Tibial artery (tissue), 4 donors: ENCODE results near the gene NDUFA13.
A peak's percentile ranks its signal among the peaks of the same experiment; 100 is the strongest.

Experiments
- DNase-seq, 2 donors: peaks; one replicate each; pipeline ENCODE4 v3.0.0-alpha.2; 2019
- H3K27ac ChIP-seq, 2 donors: fragments of 200-600 bp; sonication (generic) in 1 of 2; 1 replicate in 1 of 2; 2 replicates in 1 of 2; pipeline ENCODE4 v1.5.1; 2018 to 2019; ENCODE audit warnings: mild to moderate bottlenecking in 1 of 2
- H3K27me3 ChIP-seq, 2 donors: fragments of 200-600 bp; sonication (generic) in 1 of 2; one replicate each; pipeline versions ENCODE4 v1.5.1 to v1.6.0; 2016 to 2019
- H3K36me3 ChIP-seq, 3 donors: fragments of 200-600 bp; sonication (generic) in 2 of 3; one replicate each; pipeline ENCODE4 v1.5.1; 2016 to 2019; ENCODE audit warnings: mild to moderate bottlenecking in 2 of 3
- H3K4me1 ChIP-seq, 4 donors: fragments of 200-600 bp; sonication (generic) in 2 of 4; 1 replicate in 3 of 4; 2 replicates in 1 of 4; pipeline ENCODE4 v1.5.1; 2016 to 2019
- H3K4me3 ChIP-seq, 2 donors: fragments of 200-600 bp; sonication (generic) in 1 of 2; 1 replicate in 1 of 2; 2 replicates in 1 of 2; pipeline ENCODE4 v1.5.1; 2018 to 2019; ENCODE audit warnings: mild to moderate bottlenecking in 2 of 2
- H3K9me3 ChIP-seq, 3 donors: fragments of 200-600 bp; sonication (generic) in 1 of 3; one replicate each; pipeline ENCODE4 v1.5.1; 2016 to 2019
- CTCF ChIP-seq, 2 experiments: fragments of 200-600 bp in 1 of 2; fragments of 450-650 bp in 1 of 2; IDR thresholded peaks; one replicate each; pipeline ENCODE4 v1.5.1; 2017 to 2019; ENCODE audit warnings: antibody characterized with exemption in 2 of 2, mild to moderate bottlenecking in 1 of 2, moderate library complexity in 1 of 2
- intact Hi-C: fragments of 100-400 bp; cut with DNase I; formaldehyde crosslinking; loops from one replicate; pipeline ENCODE4 v1.15.0; 2023; ENCODE audit warnings: low total_unique reads

The NDUFA13 gene

GRCh38 chr19:19514881-19515641 lies 964 bp upstream of the NDUFA13 start, which contains the start of gene TSSK6:
Gene TSSK6, minus strand, starts transcription at chr19:19515548. Its CDS starts 121 bp downstream, at chr19:19515427.
- H3K9me3 ChIP-seq, result no peaks in the 10 kb centered on the region

GRCh38 chr19:19517235-19517619 lies 1.2 kb downstream of the NDUFA13 start:
- DNase-seq, result no peak
- intact Hi-C loops, result no loop called here
- Histone ChIP-seq H3K27ac (peak overlapping the region in 1 of 2 donors; percentile 82), H3K36me3 (peaks cover 0 to 21% (median 13%) of the 10 kb centered on the region in 3 donors), H3K4me3 (peak overlapping the region in 1 of 2 donors; percentile 71), H3K4me1 (peaks cover 0 to 33% (median 24%) of the 10 kb centered on the region in 4 donors), H3K9me3 (no peaks in the 10 kb centered on the region), H3K27me3 (no peaks in the 10 kb centered on the region)
- TF ChIP-seq CTCF (IDR thresholded peaks at IDR 0.05), result no peak

More at GRCh38 chr19:19514881-19515641, 964 bp upstream of the NDUFA13 start, which contains the start of gene TSSK6:
- Histone ChIP-seq H3K27me3 (no peaks in the 10 kb centered on the region), H3K4me3 (peak within 1 kb of the TSS; percentile 65 to 71), H3K4me1 (peaks cover 0 to 33% (median 24%) of the 10 kb centered on the region in 4 donors), H3K27ac (peak within 1 kb of the TSS; percentile 82 to 90), H3K36me3 (peaks cover 0 to 12% (median 5%) of the 10 kb centered on the region in 3 donors)
- intact Hi-C loops, result no loop called here
- no peak for DNase-seq
- no peak for TF ChIP-seq CTCF (IDR thresholded peaks at IDR 0.05)

- TF ChIP-seq CTCF (IDR thresholded peaks at IDR 0.05), result no peak
- Histone ChIP-seq H3K9me3 (no peaks in the 10 kb centered on the region), H3K36me3 (peaks cover 4 to 51% (median 17%) of the 10 kb centered on the region in 3 donors), H3K4me1 (peaks cover 0 to 27% (median 17%) of the 10 kb centered on the region in 4 donors), H3K4me3 (no peak overlapping the region), H3K27me3 (no peaks in the 10 kb centered on the region), H3K27ac (no peak overlapping the region)
- no peak for DNase-seq
- intact Hi-C loops, result no loop called here
Observed at GRCh38 chr19:19520989-19521388, 5.0 kb downstream of the NDUFA13 start.

- H3K4me1 ChIP-seq, result peaks cover 0 to 9% (median under 1%) of the 10 kb centered on the region in 4 donors
- TF ChIP-seq CTCF (IDR thresholded peaks at IDR 0.05), result no peak
- peaks cover 18 to 73% (median 34%) of the 10 kb centered on the region in 3 donors for H3K36me3 ChIP-seq
- no peaks in the 10 kb centered on the region for H3K9me3 ChIP-seq
- H3K27me3 ChIP-seq, result no peaks in the 10 kb centered on the region
- DNase-seq, result no peak
- no peak overlapping the region for H3K4me3 ChIP-seq
- intact Hi-C loops, result no loop called here
- H3K27ac ChIP-seq, result no peak overlapping the region
Observed at GRCh38 chr19:19523177-19523576, 7.2 kb downstream of the NDUFA13 start.

GRCh38 chr19:19524053-19524452 lies 8.0 kb downstream of the NDUFA13 start:
- no peak overlapping the region for H3K27ac ChIP-seq
- no peak for TF ChIP-seq CTCF (IDR thresholded peaks at IDR 0.05)
- peaks cover 0 to 11% (median 2%) of the 10 kb centered on the region in 4 donors for H3K4me1 ChIP-seq
- H3K9me3 ChIP-seq, result no peaks in the 10 kb centered on the region
- DNase-seq, result no peak
- no peak overlapping the region for H3K4me3 ChIP-seq
- peaks cover 18 to 80% (median 34%) of the 10 kb centered on the region in 3 donors for H3K36me3 ChIP-seq
- intact Hi-C loops, result no loop called here
- H3K27me3 ChIP-seq, result no peaks in the 10 kb centered on the region
